ENCODE data around the gene RAP2C.

- TF ChIP-seq CTCF (IDR thresholded peaks at IDR 0.05) (no peak), POLR2AphosphoS5 (IDR thresholded peaks at IDR 0.05) (peak; percentile 64 to 87 (median 80)), POLR2A (IDR thresholded peaks at IDR 0.05) (peak in 1 of 2 donors; percentile 33), EP300 (IDR thresholded peaks at IDR 0.05) (no peak)
These were observed 991 bp downstream of the RAP2C start for GRCh38 chrX:132218100-132218812.
